Smooth muscle cell (in vitro differentiated cells): Measurements from ENCODE around the gene SDCCAG8. TPM values are rescaled to one million over a fixed set of nuclear protein-coding genes. Genes with fewer than 3 reads are reported as not detected.

Experiments
- DNase-seq: peaks from one replicate; lab custom pipeline; 2025; ENCODE audit not compliant: unreplicated experiment; lab: John Stamatoyannopoulos, UW
- H2AFZ ChIP-seq: fragments of 200-600 bp; sonication (generic); 2 replicates; pipeline ENCODE4 v1.6.0; 2016; ENCODE audit warnings: antibody characterized with exemption, low read depth, mild to moderate bottlenecking
- H3F3A ChIP-seq: fragments of 200-600 bp; sonication (generic); 2 replicates; pipeline ENCODE4 v1.6.0; 2017; ENCODE audit warnings: antibody characterized with exemption, low read depth
- H3K27ac ChIP-seq: fragments of 200-600 bp; sonication (generic); 2 replicates; pipeline ENCODE4 v1.5.1; 2016; ENCODE audit warnings: low read depth, mild to moderate bottlenecking
- H3K27me3 ChIP-seq: fragments of 200-600 bp; sonication (generic); 2 replicates; pipeline ENCODE4 v1.6.1; 2016; ENCODE audit warnings: low read depth, mild to moderate bottlenecking
- H3K36me3 ChIP-seq: fragments of 200-600 bp; sonication (generic); 2 replicates; pipeline ENCODE4 v1.5.1; 2016; ENCODE audit warnings: low read depth
- H3K4me1 ChIP-seq: fragments of 200-600 bp; sonication (generic); 2 replicates; pipeline ENCODE4 v1.5.1; 2016; ENCODE audit warnings: low read depth
- H3K4me2 ChIP-seq: fragments of 200-600 bp; sonication (generic); 2 replicates; pipeline ENCODE4 v1.6.0; 2016; ENCODE audit warnings: mild to moderate bottlenecking
- H3K4me3 ChIP-seq: fragments of 200-600 bp; sonication (generic); 2 replicates; pipeline ENCODE4 v1.5.1; 2016; ENCODE audit warnings: mild to moderate bottlenecking
- H3K79me2 ChIP-seq: fragments of 200-600 bp; sonication (generic); 2 replicates; pipeline ENCODE4 v1.6.0; 2016; ENCODE audit warnings: low read depth, mild to moderate bottlenecking
- H3K9ac ChIP-seq: fragments of 200-600 bp; sonication (generic); 2 replicates; pipeline ENCODE4 v1.6.0; 2016; ENCODE audit warnings: low read depth
- H3K9me3 ChIP-seq: fragments of 200-600 bp; sonication (generic); replicated peaks from 2 replicates; pipeline ENCODE4 v1.5.1; 2016; ENCODE audit warnings: low read depth
- H4K20me1 ChIP-seq: fragments of 200-600 bp; sonication (generic); 2 replicates; pipeline ENCODE4 v1.6.0; 2016; ENCODE audit warnings: low read depth
- CTCF ChIP-seq: fragments of 200-600 bp; sonication (generic); IDR thresholded peaks from 2 replicates; pipeline ENCODE4 v1.5.1; 2017; ENCODE audit warnings: borderline replicate concordance, mild to moderate bottlenecking, antibody characterized with exemption; ENCODE audit not compliant: insufficient read depth, poor library complexity, severe bottlenecking
- WGBS: methylation state at CpG from one replicate; pipeline ENCODE4 v1.1.7; 2016; ENCODE audit warnings: low lambda C conversion rate; 5-methylcytosine and 5-hydroxymethylcytosine counted together
- microRNA-seq: library from miRNA; unstranded; fragments of <30 nt; microRNA quantifications from one replicate; pipeline ENCODE4, GENCODE V29; 2016; ENCODE audit warnings: borderline number of aligned reads
- polyA plus RNA-seq: library from polyadenylated mRNA; unstranded; fragments of >200 nt; fragmentation: Nextera tagmentation; extraction: Ambion mirVana; gene quantifications from 2 replicates; pipeline ENCODE4 v1.2.1, GENCODE V29; 2016
- small RNA-seq: library from RNA; depleted of rRNA; stranded (forward); fragments of <200 nt; gene quantifications from one replicate; pipeline ENCODE3, GENCODE V24; 2014
- total RNA-seq: library from RNA; depleted of rRNA; stranded (reverse); fragments of >200 nt; gene quantifications from 2 replicates; pipeline ENCODE4 v1.2.3, GENCODE V29; 2014

SDCCAG8 gene
- total and polyA plus RNA-seq, 2 experiments from 2014 or later: 30.9 to 33.4 TPM

- Histone ChIP-seq H3K27ac (no peak overlapping the region), H3K27me3 (no peaks in the 10 kb centered on the region), H3K9ac (no peak overlapping the region), H3F3A (no peaks in the 10 kb centered on the region), H3K4me1 (no peaks in the 10 kb centered on the region), H3K9me3 (no peaks in the 10 kb centered on the region), H3K36me3 (no peaks in the 10 kb centered on the region), H3K79me2 (no peaks in the 10 kb centered on the region), H2AFZ (no peak overlapping the region), H3K4me3 (no peak overlapping the region), H3K4me2 (no peak overlapping the region), H4K20me1 (no peaks in the 10 kb centered on the region)
- TF ChIP-seq CTCF: no peak
- WGBS: 0% methylated on average over 1 of the region's 1 CpG
- no peak for DNase-seq
Measured at GRCh38 chr1:243546457-243546856, 290.6 kb downstream of the SDCCAG8 start.

- H3K4me1 ChIP-seq: no peaks in the 10 kb centered on the region
- H3K27ac ChIP-seq: peak overlapping the region; percentile 64
- no peak overlapping the region for H3K4me3 ChIP-seq
- no peaks in the 10 kb centered on the region for H3K9me3 ChIP-seq
- H4K20me1 ChIP-seq: no peaks in the 10 kb centered on the region
- no peaks in the 10 kb centered on the region for H3F3A ChIP-seq
- H3K9ac ChIP-seq: no peak overlapping the region
- no peak overlapping the region for H2AFZ ChIP-seq
- H3K79me2 ChIP-seq: no peaks in the 10 kb centered on the region
- WGBS: 72% methylated on average over 3 of the region's 3 CpGs
- no peaks in the 10 kb centered on the region for H3K27me3 ChIP-seq
- no peak for TF ChIP-seq CTCF
- no peak for DNase-seq
- H3K4me2 ChIP-seq: peak overlapping the region; percentile 44
- H3K36me3 ChIP-seq: no peaks in the 10 kb centered on the region
Measured at GRCh38 chr1:243547891-243548290, 292.1 kb downstream of the SDCCAG8 start.

- Histone ChIP-seq H3K27ac (peak overlapping the region; percentile 64), H3K4me2 (peak overlapping the region; percentile 44), H3K9ac (no peak overlapping the region), H3K4me1 (no peaks in the 10 kb centered on the region), H3K9me3 (no peaks in the 10 kb centered on the region), H3K36me3 (no peaks in the 10 kb centered on the region), H3K79me2 (no peaks in the 10 kb centered on the region), H3K4me3 (no peak overlapping the region), H3F3A (no peaks in the 10 kb centered on the region), H3K27me3 (no peaks in the 10 kb centered on the region), H2AFZ (no peak overlapping the region), H4K20me1 (no peaks in the 10 kb centered on the region)
- WGBS: 68% methylated on average over 1 of the region's 1 CpG
- TF ChIP-seq CTCF: no peak
- DNase-seq: no peak
Measured at GRCh38 chr1:243548516-243548915, 292.7 kb downstream of the SDCCAG8 start.

GRCh38 chr1:243549108-243549507 is 293.3 kb downstream of the SDCCAG8 start:
- no peaks in the 10 kb centered on the region for H3K36me3 ChIP-seq
- no peaks in the 10 kb centered on the region for H3K27me3 ChIP-seq
- no peak for DNase-seq
- H2AFZ ChIP-seq: no peak overlapping the region
- H3F3A ChIP-seq: no peaks in the 10 kb centered on the region
- no peaks in the 10 kb centered on the region for H3K9me3 ChIP-seq
- no peaks in the 10 kb centered on the region for H3K4me1 ChIP-seq
- H3K9ac ChIP-seq: no peak overlapping the region
- no peak for TF ChIP-seq CTCF
- H4K20me1 ChIP-seq: no peaks in the 10 kb centered on the region
- peak overlapping the region; percentile 44 for H3K4me2 ChIP-seq
- H3K79me2 ChIP-seq: no peaks in the 10 kb centered on the region
- H3K4me3 ChIP-seq: no peak overlapping the region
- peak overlapping the region; percentile 64 for H3K27ac ChIP-seq

Small RNAs within 50 kb of the gene (microRNA-seq; reads per million reads assigned to microRNA genes)
- 4.7 reads per million for gene MIR4677

Small RNAs within 50 kb of the gene (small RNA-seq; reads per million reads assigned to genes)
- 5.0 reads per million, percentile 63 among the genes with 10 or more reads in this experiment for gene MIR4677

Other genes starting within 250 kb of the SDCCAG8 start
- gene CEP170, start 760 bp upstream of the SDCCAG8 start, total RNA-seq: 145 and 175 TPM in 2 replicates
- 50.3 and 76.0 TPM in 2 replicates for gene CEP170, start 760 bp upstream of the SDCCAG8 start, polyA plus RNA-seq